GM06990 (cell line): ENCODE measurements around the gene APP.

Experiments
- DNase-seq: peaks from one replicate; pipeline ENCODE4 v3.0.0-alpha.2; 2011; ENCODE audit not compliant: insufficient read length; ENCODE audit errors: extremely low read depth
- H3K27me3 ChIP-seq: replicated peaks from 2 replicates; pipeline ENCODE4 v1.6.0; 2011; ENCODE audit warnings: low read length; ENCODE audit not compliant: control insufficient read depth, insufficient read depth
- H3K36me3 ChIP-seq: 2 replicates; pipeline ENCODE4 v1.5.1; 2011; ENCODE audit warnings: low read length; ENCODE audit not compliant: control insufficient read depth, insufficient read depth
- H3K4me3 ChIP-seq: replicated peaks from 2 replicates; pipeline ENCODE4 v1.5.1; 2011; ENCODE audit warnings: low read depth, mild to moderate bottlenecking, control low read depth, low read length
- TF ChIP-seq, protein P1 (sequence below): IDR thresholded peaks from 2 replicates; pipeline ENCODE4 v1.5.1; 2011; ENCODE audit warnings: low read length, control low read depth, mild to moderate bottlenecking, inconsistent platforms; ENCODE audit not compliant: insufficient read depth, poor library complexity, severe bottlenecking

The APP gene

DNA sequence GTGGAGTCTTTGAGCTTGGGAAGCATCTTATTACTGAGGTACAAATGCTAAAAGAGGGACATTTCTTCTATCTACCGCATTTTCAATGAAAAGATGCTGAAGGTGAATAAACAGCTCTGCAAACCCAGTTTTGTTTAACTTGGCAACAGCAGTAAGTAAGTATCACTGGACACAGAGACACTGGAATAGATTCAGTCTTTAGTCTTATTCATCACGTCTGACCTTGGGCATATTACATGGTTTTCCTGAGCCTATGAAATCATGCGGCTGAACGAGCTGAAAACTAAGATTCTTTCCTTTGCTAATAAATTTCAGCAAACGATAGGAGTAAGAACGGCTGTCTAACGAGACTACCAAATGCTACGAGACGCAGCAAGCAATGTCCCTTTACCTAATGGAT is 228.4 kb downstream of the APP start:
- Histone ChIP-seq H3K4me3 (no peak overlapping the region), H3K36me3 (no peaks in the 10 kb centered on the region), H3K27me3 (no peaks in the 10 kb centered on the region)
- TF ChIP-seq, protein P1, sequence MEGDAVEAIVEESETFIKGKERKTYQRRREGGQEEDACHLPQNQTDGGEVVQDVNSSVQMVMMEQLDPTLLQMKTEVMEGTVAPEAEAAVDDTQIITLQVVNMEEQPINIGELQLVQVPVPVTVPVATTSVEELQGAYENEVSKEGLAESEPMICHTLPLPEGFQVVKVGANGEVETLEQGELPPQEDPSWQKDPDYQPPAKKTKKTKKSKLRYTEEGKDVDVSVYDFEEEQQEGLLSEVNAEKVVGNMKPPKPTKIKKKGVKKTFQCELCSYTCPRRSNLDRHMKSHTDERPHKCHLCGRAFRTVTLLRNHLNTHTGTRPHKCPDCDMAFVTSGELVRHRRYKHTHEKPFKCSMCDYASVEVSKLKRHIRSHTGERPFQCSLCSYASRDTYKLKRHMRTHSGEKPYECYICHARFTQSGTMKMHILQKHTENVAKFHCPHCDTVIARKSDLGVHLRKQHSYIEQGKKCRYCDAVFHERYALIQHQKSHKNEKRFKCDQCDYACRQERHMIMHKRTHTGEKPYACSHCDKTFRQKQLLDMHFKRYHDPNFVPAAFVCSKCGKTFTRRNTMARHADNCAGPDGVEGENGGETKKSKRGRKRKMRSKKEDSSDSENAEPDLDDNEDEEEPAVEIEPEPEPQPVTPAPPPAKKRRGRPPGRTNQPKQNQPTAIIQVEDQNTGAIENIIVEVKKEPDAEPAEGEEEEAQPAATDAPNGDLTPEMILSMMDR = no peak
- DNase-seq = no peak

DNA sequence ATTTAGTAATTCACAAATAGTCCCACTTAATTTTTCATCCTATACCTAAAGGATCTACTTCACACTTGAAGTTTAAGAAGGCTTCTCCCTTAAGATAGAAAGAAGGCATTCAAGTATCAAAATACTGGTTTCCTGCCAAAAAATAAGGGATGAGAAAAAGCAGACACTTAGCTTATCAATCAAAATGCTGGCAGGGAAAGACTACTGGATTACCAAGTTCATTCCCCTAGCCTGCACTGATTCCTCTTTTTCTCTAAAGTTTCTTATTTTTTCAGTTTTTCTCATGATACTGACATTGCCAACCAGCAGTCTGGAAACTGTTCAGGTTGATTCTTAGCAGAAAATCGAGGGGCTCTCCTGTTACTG is 231.2 kb downstream of the APP start:
- H3K36me3 ChIP-seq = no peaks in the 10 kb centered on the region
- TF ChIP-seq, protein P1 = no peak
- DNase-seq = no peak
- no peaks in the 10 kb centered on the region for H3K27me3 ChIP-seq
- no peak overlapping the region for H3K4me3 ChIP-seq

DNA sequence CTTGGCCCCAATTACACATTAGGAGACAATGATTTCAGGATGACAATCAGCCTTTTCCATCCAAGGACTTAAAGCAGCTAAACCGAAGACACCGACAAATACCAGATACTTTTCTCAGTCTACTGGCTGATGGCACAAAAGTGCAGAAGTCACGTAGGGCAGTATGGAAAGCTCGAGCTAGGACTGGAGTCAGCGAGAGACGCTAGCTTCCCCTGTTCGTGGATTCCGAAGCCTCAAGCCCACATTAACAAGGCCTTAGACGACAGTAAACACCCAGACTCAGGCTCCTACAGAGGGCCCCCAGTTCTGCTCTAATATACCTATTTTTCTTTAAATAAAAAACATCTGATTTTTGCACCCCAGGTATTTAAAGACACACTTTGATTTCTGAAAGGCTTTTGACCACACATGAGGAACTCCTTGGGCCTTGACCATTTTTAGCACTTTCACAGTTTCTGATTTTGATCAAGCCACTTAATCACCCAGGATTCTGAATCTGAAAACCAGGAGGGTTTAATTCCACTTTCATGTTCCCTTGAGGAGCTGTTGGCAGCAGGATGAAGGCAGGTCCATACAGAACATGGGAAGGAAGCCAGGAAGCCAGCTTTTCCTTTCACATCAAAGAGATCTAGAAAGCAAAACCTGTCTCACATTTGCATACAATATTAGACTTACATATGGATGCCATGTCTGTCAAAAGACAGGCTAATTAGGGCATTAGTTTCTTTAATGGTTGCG is 231.7 kb downstream of the APP start:
- Histone ChIP-seq H3K36me3 (no peaks in the 10 kb centered on the region), H3K27me3 (no peaks in the 10 kb centered on the region), H3K4me3 (no peak overlapping the region)
- TF ChIP-seq, protein P1 = no peak
- no peak for DNase-seq

DNA sequence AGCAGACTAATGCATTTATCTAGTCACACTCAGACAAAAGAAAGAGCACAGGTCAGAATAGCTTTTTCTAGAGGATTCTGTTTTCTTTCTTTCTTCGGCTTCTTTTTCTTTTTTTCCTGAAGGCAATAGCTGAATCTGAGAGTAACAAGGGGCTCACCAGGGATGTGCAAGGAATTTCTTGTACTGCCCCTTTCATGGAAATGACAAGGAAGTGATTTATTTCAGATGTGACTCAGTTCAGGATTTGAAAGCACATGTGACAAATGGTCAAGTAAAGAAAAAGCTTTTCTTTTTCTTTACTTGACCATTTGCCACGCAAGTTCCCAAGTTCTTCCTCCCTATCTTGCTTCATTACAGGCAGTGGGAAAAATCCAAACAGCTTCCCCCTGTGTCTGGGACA is 233.8 kb downstream of the APP start:
- H3K4me3 ChIP-seq = no peak overlapping the region
- DNase-seq = no peak
- TF ChIP-seq, protein P1 = no peak
- H3K27me3 ChIP-seq = no peaks in the 10 kb centered on the region
- H3K36me3 ChIP-seq = no peaks in the 10 kb centered on the region

DNA sequence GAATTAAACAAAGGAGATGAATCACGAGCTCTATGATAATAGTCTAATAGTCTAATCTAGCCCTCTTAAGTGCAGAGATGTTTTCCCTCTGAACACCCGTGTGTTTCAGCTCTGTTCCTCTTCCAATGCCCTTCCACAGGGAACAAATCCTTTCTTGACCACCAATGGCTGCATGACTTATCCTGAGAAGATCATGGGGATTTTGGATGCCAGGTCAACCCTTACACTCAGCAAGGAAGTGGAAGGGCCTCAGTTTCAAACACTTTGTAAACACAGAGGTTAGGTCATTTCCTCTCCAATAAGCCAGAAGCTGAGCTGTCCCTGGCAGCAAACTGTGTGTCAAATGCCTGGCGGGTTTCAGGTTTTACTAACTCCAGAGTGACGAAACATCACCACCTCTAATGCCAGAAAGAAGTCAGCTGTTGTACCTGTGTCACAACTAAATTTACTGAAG is 235.8 kb downstream of the APP start:
- H3K36me3 ChIP-seq = no peaks in the 10 kb centered on the region
- TF ChIP-seq, protein P1 = no peak
- no peaks in the 10 kb centered on the region for H3K27me3 ChIP-seq
- no peak overlapping the region for H3K4me3 ChIP-seq
- peak; percentile 24 for DNase-seq

DNA sequence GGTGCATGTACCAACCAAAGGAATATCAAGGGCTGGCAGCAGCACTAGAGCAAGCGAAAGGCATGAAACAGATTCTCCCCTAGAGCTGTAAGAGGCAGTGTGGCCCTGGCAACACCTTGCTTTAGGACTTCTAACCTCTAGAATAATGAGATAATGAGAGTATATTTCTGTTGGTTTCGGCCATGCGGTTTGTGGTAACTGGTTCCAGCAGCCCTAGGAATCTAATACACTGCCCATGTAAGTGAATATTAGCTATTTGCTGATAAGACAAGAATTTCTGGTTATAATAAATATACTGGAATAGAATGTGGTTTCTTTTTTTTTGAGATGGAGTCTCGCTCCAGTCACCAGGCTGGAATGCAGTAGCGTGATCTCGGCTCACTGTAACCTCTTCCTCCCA is 236.4 kb downstream of the APP start:
- Histone ChIP-seq H3K4me3 (no peak overlapping the region), H3K36me3 (no peaks in the 10 kb centered on the region), H3K27me3 (no peaks in the 10 kb centered on the region)
- TF ChIP-seq, protein P1 = no peak
- no peak for DNase-seq
